GM21447 (cell line): ENCODE results near the gene KBTBD6.
A peak's percentile ranks its signal among the peaks of the same experiment; 100 is the strongest.
"Not testable (repeated sequence)": the region's sequence is repeated elsewhere in the genome, so short reads cannot be mapped to it uniquely, and the experiment has no call there.

Experiments used
- ATAC-seq: cut with Tn5 transposase; IDR thresholded peaks from one replicate; pipeline ENCODE4 v1.9.1; 2021; ENCODE audit not compliant: unreplicated experiment

KBTBD6 gene, protein sequence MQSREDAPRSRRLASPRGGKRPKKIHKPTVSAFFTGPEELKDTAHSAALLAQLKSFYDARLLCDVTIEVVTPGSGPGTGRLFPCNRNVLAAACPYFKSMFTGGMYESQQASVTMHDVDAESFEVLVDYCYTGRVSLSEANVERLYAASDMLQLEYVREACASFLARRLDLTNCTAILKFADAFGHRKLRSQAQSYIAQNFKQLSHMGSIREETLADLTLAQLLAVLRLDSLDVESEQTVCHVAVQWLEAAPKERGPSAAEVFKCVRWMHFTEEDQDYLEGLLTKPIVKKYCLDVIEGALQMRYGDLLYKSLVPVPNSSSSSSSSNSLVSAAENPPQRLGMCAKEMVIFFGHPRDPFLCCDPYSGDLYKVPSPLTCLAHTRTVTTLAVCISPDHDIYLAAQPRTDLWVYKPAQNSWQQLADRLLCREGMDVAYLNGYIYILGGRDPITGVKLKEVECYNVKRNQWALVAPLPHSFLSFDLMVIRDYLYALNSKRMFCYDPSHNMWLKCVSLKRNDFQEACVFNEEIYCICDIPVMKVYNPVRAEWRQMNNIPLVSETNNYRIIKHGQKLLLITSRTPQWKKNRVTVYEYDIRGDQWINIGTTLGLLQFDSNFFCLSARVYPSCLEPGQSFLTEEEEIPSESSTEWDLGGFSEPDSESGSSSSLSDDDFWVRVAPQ

DNA sequence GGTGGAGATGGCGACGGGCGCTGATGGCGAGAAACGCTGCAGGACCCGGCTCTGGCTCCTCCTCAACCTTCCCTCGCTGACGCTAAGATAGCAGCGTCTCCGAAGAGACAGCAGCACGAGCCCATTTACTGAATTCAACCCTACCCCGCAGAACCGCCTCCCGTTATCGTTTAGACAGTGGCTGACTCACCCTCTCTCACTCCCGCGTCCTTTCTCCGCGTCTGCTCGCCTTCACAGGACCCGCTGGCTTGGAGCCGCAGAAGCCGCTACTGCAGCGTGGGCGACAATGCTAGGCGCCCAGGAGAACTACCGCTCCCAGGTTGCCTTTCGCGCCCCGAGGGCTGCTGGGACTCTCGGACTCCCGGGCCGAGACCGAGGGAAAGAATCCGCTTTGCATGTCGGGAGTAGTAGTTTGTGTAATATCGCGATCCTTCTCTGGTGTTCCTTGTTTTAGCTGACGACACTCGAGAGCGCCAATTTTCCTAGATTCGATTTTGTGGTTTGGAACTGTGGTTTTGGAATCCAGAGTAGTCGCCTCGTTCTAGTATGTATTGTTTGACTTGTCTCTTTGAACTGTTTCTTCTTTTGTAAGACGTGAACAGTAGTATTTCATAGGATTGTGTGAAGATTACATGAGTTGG is at the start of gene KBTBD6:
Gene KBTBD6, minus strand, starts transcription at position 291 of the 641 bp plus-strand sequence. CDS start 291 bp downstream, outside the sequence.
- ATAC-seq: peak; percentile 98

DNA sequence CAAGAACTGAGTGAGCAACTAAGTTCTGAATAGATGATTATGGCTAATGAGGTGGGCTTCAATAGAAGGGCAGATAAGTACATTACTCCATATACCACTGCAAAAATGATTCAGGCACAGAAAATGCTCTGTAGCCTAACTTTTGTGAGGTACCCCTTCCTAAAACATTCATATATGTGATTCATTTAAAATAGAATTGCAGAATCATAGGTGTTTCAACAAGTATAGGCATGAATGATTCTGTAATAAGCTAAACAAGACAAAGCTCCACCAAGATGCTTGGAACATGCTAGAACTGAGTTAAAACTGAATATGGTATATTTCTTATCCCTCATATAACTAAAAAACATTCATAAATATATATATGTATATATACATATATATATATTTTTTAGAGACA is 49.6 kb upstream of the KBTBD6 start:
- ATAC-seq: no peak

DNA sequence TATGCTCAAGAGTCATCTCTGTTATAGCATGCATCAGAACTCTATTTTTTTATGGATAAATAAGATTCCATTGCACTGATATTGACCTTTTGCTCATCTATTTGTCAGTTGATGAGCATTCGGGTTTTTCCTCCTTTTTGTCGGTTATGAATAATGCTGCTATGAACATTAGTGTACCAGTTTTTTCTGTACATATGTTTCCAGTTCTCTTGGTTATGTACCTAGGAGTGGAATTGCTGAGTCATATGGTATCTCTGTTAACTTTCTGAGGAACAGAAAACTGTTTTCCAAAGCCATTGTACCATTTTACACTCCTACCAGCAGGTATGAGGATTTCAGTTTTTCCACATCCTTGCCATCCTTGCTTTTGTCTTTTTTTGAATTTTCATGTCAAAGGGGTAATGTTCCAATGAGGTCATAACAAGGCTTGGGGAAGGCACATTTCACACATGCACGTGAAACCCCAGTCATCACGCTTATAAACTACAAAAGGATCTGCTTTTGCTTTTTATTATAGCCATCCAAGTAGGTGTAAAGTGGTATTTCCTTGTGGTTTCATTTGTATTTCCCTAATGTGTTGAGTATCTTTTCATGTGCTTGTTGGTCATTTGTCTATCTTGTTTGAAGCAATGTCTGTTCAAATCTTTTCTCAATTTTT is 47.1 kb upstream of the KBTBD6 start:
- ATAC-seq: no peak

DNA sequence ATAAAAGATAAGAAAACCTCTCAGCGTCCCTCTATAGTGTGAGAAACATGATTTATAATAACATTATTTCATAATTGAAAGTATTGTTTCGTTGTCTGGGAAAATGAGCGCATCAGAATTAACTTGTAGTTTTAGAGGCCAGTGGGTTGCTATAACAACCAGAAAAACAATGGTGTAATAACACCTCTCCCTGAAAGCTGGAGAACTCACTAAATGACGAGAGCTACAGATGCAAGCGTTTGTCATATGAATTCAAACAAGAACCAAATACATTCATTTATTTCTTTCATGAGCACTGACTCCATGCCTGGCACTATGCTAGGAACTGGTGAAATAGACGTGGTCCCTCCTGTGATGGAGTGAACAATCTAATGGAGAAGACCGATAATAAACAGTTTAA is 45.4 kb upstream of the KBTBD6 start:
- no peak for ATAC-seq

DNA sequence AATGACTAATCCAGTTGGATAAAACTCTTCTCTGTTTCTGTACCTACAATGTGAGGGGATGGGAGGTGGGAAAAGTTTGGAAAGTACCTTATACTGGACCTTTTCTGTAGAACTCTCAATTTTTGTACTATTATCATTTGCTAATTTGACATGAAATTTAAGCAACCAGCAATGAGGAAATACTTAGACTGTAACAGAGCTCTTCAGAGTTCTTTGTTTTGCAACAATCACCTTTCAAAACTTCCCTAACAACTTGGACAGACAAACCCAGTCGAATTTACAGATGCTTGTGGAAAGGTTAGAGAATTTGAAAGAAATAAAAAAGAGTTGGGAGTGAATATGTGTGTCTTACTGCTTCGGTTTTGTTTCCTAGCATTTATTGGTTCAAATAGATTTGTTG is 45.0 kb upstream of the KBTBD6 start:
- ATAC-seq: no peak

DNA sequence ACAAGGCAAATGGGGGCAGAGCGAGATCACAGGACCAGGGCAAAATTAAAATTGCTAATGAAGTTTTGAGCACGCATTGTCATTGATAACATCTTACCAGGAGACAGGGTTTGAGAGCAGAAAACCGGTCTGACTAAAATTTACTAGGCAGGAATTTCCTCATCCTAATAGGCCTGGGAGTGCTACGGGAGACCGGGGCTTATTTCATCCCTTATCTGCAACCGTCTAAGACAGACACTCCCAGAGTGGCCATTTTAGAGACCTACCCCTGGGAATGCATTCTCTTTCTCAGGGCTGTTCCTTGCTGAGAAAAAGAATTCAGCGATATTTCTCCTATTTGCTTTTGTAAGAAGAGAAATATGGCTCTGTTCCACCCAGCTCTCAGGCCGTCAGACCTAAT is 43.0 kb upstream of the KBTBD6 start:
- not testable (repeated sequence) for ATAC-seq

DNA sequence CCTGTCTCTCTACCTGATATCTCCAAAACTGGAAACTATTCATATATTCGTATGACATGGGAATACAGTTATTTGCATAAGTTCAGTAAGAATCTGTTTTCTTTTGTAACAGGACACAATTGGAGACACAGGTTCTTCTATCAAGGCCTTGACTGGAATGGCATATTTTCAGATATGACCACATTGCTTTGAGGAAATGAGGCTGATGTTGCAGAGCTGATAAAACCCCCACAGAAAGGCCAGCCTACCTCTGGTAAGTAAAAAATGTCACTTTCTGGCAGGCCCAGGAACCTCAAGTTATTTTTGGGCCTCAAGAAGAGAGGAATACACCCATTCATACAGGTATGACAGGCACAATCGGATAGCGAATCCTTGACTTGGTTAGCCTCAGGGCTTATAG is 29.5 kb upstream of the KBTBD6 start:
- no peak for ATAC-seq

DNA sequence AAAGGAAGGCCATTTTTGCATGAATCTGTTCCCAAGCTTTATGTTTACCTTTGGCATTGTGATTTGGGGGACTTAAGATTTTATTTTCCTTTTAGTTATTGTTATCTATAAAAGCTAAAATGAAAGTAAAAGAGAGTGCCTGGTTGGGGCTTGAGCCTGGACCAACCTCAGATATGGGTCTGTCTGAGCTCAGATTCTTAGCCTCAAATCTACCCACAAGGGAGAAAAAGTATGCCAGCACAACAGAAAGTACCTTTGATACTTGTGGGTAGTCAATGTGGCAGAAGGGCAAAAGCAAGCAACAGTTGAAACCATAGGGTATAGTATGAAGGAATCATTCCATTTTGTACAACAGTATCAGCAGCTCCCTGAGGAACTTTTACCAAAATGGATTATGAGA is 26.6 kb upstream of the KBTBD6 start:
- ATAC-seq: no peak

DNA sequence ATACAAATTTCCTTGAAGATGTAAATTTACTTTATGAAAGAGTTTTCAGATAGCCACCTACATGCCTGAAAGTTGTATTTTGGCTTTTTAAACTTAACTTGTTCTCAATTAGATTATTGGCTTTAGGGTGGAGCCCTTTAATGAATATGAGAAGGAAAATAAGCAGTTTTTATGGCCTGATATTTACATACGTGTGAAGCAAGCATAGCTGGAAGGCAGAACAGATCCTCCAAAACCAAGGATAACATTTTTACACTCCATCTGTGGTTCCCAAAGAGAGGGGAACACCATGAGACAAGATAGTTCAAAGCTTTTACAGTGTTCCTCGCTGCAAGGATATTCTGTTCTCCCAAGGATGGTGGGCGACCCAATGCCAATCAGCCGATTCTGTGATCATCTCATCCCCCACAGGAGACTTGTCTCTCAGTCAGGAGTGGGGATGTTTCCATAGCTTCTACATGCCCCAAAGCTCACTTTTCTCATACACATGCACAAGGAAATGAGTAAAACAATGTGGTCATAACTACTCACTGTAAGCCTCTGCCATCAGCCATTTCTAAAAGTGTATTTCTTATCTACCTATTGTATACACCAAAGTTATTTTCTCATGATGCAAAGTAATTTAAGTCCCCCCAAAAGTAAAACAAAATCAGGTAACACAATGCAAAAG is 24.6 kb upstream of the KBTBD6 start:
- ATAC-seq: no peak

DNA sequence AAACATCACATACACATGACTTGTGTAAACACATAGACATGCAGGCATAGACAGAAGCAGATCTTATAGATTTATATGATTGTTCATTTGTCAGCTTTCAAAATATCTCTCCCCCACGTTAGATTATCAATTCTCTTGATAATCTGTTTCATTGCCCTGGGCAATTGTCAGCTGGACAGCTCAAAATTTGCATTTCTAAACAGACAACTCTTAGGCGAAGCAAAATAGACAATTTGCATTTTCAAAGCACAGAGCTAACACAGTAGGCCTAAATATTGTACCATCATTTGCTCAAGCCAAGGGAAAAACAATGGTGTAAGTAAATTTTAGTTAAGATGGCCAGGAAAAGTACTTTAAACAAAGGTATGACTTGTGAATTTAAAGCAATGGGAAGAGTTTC is 24.0 kb upstream of the KBTBD6 start:
- ATAC-seq: no peak

DNA sequence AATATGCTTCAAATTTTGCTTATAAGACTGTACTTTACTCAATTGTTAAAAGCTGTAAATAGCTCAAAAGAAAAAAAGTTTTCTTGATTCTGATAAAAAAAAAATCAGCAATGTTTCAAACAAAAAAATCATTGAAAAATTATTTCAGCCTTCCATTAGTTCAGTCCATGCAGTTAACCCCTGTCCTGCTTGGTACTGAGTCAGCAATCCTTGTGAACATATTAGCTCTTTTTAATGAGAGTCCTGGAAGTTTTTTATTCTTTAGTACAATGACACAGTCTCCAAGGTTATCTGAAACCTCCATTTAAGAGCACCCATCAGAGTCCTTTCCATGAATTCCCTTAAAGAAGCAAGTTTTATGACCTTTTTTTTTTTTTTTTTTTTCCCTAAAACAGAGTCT is 21.4 kb upstream of the KBTBD6 start:
- ATAC-seq: no peak

DNA sequence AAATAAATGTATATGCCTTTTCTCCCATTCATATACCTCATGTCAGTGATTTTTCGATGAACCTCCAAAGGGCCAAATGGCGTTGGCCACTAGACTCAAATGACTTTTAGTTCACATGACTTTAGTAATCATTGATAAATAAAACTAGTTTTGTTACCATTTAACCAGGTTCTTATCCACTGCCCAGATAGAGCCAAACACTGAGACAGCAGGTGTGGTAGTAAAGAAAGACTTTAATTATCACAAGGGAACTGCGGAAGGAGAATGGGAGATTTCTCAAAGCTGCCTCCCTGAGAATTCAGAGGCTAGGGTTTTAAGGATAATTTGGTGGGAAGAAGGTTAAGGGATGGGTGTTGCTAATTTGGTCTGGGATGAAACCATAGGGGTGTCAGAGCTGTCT is 19.4 kb upstream of the KBTBD6 start:
- no peak for ATAC-seq

DNA sequence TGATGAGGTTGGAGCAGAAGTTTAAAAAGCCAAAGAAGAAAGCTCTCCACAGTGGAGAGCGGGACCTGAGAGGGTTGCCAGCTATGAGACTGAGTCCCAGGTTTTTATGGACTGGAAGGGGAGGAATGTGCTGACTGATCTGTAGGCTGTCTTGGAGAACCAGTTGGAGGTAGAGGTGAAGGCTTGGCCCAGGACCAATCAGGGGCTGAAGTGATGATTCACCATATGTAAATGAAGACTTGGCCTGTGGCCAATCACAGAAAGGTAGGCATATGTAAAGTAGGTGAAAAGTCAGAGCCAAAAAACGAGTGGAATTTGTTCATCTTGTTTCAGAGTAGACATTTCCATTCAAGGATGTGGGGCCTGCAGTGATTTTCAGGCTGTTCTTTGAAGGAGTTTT is 17.5 kb upstream of the KBTBD6 start:
- no peak for ATAC-seq

DNA sequence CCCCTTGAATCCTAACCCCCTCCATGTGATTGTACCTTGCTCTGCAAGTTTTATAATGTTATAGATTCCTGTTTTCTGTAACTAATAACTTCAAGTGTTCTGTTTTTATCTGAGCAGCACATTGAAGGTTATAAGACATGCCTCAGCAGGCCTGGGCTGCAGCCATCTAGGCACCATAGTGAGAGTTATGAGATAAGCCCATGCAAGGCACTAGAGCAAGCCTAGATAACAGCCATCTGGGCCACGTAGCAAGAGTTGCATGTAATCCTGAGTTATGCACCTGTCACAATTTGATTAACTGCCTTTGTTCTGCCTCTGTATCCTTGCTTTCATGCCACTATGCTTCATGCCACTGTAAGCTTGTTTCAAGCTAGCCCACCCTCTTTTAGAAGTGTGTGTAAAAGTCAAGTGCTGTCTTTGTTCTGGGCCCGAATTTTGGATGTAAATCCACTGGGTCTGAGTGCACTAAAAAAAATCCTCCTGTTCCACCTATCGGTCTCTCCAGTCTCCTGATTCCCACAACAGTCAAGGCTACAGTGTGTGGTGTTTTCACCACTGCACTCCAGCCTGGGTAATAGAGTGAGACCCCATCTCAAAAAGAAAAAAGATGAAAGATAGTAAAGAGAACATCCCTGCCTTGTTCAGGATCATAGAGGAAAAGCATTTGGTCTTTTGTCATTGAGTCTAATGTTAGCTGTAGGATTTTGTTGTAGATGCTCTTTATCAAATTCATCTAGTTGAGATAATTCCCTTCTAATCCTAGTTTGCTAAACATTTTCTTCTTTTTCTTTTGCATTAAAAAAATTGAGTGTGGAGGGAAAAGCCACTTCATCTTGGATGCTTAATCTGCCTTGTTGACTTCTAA is 16.0 kb upstream of the KBTBD6 start:
- ATAC-seq: no peak

DNA sequence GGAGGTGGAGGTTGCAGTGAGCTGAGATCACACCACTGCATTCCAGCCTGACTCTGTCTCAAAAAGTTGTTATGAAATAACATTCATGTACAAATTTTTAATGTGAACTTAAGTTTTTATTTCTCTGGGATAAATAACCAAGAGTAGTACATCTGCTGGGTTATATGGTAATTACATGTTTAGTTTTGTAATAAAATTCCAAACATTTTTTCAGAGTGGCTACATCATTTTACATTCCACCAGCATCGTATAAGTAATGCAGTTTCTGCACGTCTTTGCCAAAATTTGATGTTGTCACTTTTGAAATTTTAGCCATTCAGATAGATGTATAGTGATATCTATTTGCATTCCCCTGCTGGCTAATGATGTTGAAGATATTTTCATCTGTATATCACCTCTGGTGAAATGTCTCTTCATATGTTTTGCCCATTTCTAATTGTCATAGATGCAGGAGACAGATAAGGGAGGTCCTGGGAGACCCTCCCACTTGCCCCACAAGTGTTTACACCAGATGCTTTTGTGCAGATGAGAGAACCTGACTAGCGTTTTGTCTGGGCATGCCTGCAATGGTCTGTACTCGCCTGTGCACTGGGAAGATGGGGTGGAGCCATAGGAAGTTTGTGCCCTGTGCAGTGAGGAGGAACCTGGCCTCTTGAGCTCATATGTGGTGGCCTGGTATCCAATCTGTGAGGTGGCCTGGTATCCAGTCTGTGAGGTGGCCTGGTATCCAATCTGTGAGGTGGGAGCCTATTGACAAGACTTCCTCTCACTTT is 12.7 kb upstream of the KBTBD6 start:
- no peak for ATAC-seq

DNA sequence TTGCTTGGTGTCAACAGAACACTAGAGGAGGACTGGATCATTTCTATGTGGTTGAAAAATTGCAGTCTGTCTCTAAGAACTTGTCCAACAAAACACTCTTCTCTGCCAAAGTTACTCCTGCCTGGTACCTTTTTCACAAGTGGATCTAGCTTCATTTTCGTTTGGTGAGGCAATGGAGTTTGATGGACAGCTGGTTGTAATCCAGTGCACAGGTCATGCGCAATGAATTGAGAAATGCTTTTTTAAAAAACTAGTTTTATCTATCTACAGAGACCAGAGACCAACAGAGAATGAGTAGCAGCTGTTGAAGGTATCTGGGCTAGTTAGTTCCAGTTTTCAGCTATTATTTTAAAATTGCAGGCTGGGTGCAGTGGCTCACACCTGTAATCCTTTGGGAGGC is 12.0 kb upstream of the KBTBD6 start:
- ATAC-seq: no peak

DNA sequence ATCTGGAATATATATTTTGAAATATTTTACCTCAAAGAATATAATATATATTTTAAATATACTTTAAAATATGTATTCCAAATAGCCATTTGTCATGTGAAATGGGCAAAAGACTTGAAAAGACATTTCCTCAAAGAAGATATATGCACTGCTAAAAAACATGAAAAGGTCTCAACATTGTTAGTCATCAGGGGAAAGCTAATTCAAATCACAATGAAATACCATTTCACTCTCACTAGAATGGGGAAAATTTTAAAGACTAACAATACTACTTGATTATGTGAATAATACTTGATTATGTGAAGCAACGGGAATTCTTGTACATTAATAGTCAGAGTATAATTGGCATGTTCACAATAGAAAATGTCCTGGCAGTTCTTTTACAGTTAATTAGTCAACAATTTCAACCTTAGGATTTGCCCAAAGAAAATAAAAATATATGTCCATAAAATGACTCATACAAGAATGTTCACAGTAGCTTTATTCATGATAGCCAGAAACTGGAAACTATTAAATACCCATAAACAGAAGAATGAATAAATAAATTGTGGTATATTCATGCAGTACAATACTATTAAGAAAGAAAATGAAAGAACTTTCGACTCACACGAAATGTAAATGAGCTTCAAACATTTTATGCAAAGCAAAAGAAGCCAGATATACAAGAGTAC is 6.8 kb upstream of the KBTBD6 start:
- no peak for ATAC-seq

DNA sequence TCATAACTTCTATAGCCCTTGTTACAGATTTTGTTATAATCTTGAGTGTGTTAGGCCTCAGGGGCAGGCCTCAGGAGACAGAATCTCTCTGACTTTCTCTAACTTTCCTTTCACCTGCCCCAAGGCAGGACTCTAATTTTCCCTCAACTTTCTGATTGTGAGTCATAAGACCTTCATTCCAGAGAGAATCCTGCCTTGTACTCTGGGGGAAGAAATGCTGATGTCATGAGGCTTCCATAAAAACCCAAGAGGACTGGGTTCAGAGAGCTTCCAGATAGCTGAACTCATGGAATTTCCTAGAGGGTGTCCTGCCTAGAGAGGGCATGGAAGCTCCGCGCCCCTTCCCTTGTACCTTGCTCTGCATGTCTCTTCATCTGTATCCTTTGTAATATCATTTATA is 5.3 kb upstream of the KBTBD6 start:
- ATAC-seq: no peak

DNA sequence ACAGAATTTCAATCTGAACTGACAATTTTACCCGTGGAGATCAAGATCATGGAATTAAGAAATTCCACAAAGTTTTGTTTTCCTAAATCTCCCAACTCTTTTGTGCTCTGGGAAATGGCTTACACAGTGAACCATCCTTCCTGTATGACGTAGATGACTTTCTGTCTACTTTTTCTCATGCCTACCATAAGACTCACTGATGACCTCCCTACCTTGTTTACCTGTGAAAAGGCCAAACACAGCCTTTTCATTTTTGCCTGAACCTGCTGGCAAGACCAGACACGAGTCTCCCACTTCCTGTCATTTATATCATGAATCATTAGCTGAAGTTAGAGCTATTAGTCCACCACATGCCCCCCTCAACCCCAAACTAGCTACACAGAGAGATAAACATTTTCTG is 4.6 kb upstream of the KBTBD6 start:
- ATAC-seq: no peak
